Dendritic cell treated with granulocyte-macrophage colony-stimulating factor and Interleukin-4, amounts not matched to agents 40 ng/mL and 50 ng/mL, for 4 days (primary cell): ENCODE measurements around the gene COA7.
A peak's percentile ranks its signal among the peaks of the same experiment; 100 is the strongest.
"Not testable (repeated sequence)": the region's sequence is repeated elsewhere in the genome, so short reads cannot be mapped to it uniquely, and the experiment has no call there.

Source experiments
- H3K27ac Mint-ChIP-seq: one replicate; pipeline ENCODE4 v1.8.0; 2022; ENCODE audit warnings: mild to moderate bottlenecking, mixed read lengths
- H3K27me3 Mint-ChIP-seq: one replicate; pipeline ENCODE4 v1.8.0; 2022; ENCODE audit warnings: mild to moderate bottlenecking, mixed read lengths
- H3K36me3 Mint-ChIP-seq: one replicate; pipeline ENCODE4 v1.8.0; 2022; ENCODE audit warnings: low read depth, mixed read lengths
- H3K4me1 Mint-ChIP-seq: one replicate; pipeline ENCODE4 v1.8.0; 2022; ENCODE audit warnings: low read depth, mixed read lengths
- H3K4me3 Mint-ChIP-seq: one replicate; pipeline ENCODE4 v1.8.0; 2022; ENCODE audit warnings: mild to moderate bottlenecking, moderate library complexity, mixed read lengths
- H3K9me3 Mint-ChIP-seq: one replicate; pipeline ENCODE4 v1.8.0; 2022; ENCODE audit warnings: mixed read lengths
- intact Hi-C: fragments of 100-400 bp; cut with micrococcal nuclease; formaldehyde crosslinking; loops from one replicate; pipeline ENCODE4 v1.15.0; 2022

Gene COA7

DNA sequence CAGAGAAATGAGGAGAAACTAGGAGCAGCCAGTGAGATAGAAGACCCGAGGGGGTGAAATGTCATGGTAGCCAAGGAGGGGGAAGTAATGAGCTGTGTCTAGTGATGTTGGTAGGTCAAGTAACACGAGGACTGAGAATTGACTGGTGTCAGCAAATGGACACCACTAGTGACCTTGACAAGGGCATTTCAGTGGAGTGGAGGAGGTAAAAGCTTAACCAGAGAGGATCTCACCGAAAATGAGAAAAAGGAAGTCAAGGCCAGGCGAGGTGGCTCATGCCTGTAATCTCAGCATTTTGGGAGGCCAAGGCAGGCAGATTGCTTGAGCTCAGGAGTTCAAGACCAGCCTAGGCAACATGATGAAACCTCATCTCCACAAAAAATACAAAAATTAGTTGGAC lies 25.1 kb upstream of the COA7 start:
- no peak overlapping the region for H3K4me3 Mint-ChIP-seq
- H3K4me1 Mint-ChIP-seq = peaks cover 33% of the 10 kb centered on the region
- peaks cover 4% of the 10 kb centered on the region for H3K27me3 Mint-ChIP-seq
- intact Hi-C loops = no loop called here
- peaks cover 9% of the 10 kb centered on the region for H3K36me3 Mint-ChIP-seq
- no peaks in the 10 kb centered on the region for H3K9me3 Mint-ChIP-seq
- peak overlapping the region; percentile 22 for H3K27ac Mint-ChIP-seq

DNA sequence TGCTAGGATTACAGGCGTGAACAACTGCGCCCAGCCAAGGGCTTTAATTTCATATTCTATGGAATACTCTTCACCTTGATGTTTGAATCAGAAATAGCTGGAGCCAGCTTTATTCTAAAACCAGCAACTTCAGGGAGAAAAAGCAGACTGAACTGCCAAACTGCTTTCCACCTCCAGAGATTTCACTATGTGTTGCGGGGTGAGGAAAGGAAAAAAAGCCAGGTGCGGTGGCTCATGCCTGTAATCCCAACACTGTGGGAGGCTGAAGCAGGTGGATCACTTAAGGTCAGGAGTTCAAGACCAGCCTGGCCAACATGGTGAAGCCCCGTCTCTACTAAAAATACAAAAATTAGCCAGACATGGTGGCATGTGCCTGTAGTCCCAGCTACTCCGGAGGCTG lies 17.1 kb upstream of the COA7 start:
- H3K27me3 Mint-ChIP-seq, intact Hi-C loops, H3K9me3 Mint-ChIP-seq: not testable (repeated sequence)

DNA sequence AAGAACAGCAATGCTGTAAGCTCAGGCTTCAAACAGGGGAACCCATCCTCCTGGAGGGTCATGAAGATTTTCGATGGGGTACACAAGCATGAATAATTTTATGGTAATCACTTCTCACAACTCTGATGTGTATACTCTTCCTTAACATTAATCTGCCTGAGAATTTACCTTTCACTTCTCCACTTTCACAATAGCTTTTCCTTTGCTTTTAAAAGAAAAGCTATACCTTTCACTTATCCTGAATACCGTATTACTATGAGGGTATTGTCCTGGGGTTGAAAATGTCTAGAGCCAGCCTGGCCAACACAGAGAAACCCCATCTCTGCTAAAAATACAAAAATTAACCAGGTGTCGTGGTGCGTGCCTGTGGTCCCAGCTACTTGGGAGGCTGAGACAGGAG lies 15.4 kb upstream of the COA7 start:
- Mint-ChIP-seq H3K36me3 (no peaks in the 10 kb centered on the region), H3K9me3 (no peaks in the 10 kb centered on the region), H3K4me1 (peaks cover 5% of the 10 kb centered on the region), H3K27ac (no peak overlapping the region), H3K27me3 (peaks cover 1% of the 10 kb centered on the region), H3K4me3 (no peak overlapping the region)
- intact Hi-C loops = no loop called here

More for the DNA sequence above, 17.1 kb upstream of the COA7 start:
- not testable (repeated sequence) for H3K4me3 Mint-ChIP-seq, H3K27ac Mint-ChIP-seq, H3K36me3 Mint-ChIP-seq, H3K4me1 Mint-ChIP-seq

DNA sequence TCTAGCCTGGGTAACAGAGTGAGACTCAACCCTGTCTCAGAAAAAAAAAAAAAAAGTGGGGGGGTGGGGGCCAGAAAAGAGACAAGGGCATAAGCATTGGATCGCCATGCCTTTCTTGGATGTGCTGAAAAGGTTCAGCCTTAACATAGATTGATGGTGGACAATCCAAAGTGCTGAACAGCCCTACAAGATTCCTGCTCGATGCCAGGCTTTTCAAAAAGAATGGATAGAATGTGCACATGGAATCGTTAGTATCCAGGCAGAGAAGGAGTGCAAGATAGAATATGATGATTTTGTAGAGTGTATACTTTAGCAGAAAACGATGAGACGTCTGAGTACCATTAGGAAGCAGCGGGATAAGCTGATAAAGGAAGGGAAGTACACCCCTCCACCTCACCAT lies 10.9 kb upstream of the COA7 start:
- peaks cover 32% of the 10 kb centered on the region for H3K4me1 Mint-ChIP-seq
- no peaks in the 10 kb centered on the region for H3K36me3 Mint-ChIP-seq
- H3K27me3 Mint-ChIP-seq = peaks cover 1% of the 10 kb centered on the region
- H3K4me3 Mint-ChIP-seq = no peak overlapping the region
- no peak overlapping the region for H3K27ac Mint-ChIP-seq
- intact Hi-C loops = no loop called here
- H3K9me3 Mint-ChIP-seq = no peaks in the 10 kb centered on the region

DNA sequence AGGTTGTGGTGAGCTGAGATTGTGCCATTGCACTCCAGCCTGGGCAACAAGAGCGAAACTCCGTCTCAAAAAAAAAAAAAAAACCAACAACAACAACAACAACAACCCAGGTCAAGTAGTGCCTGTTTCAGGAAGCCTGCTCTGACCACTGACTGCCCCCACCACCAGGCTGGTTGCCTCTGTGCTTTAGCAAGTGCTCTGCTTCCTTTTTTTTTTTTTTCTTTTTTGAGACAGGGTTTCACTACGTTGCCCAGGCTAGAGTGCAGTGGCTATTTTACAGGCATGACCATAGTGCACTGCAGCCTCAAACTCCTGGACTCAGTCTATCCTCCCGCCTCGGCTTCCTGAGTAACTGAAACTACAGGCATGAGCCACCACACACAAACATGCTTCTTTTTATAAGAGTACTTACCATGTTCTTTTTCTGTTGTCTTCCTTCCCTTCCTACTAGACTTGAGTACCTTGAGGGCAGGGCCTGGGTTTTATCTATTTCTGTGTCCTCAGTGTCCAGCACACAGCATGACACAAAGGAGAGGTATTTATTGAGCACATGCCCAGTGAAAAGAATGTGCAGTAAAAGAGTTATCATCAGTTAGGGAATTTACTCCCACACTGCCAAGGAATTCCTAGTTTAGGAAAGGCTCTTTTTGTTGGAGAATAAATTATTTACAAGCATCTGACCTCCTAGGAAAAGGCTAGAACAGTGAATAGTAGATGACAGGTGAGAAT lies 9.9 kb upstream of the COA7 start:
- Mint-ChIP-seq H3K36me3 (peaks cover 4% of the 10 kb centered on the region), H3K4me1 (peaks cover 40% of the 10 kb centered on the region), H3K4me3 (peak overlapping the region; percentile 52), H3K27ac (peak overlapping the region; percentile 78), H3K27me3 (peaks cover 1% of the 10 kb centered on the region), H3K9me3 (no peaks in the 10 kb centered on the region)
- intact Hi-C loops = no loop called here

DNA sequence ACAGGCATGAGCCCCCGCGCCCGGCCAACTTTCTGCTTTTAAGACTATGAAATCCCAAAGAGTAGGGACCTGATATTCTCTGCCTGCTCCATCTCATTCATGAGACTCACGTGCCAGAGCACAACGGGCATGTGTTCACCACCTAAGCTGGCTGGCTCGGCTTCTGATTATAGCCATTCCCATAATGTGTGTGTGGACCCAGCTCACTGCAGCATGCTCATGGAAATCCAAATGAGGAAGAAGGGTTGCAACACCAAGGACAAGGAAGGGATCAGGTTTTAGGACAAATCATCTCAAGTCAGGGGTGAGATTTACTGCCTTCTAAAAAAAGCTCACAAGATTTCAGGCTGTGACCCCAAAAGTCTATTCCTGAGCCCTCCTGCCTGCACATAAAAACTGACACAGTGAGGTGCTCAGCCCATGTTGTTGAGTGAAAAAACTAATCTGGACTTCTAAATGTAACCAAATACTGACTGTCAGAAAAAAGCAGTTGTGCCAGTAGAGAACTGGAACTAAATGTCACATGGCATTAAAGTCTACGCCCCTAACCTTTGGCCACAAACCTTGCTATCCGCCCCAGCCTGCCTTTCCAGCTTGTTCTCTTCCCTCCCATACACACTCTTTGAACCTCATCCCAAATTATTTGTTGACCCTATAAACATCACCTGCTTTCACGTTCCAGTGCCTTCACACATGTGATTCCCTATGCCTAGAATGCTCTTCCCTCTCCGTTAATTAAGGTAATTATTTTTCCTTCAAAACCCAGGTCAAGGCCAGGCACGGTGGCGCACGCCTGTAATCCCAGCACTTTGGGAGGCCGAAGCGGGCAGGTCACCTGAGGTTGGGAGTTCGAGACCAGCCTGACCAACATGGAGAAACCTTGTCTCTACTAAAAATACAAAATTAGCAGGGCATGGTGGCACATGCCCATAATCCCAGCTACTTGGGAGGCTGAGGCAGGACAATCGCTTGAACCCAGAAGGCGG lies 9.1 kb upstream of the COA7 start:
- Mint-ChIP-seq H3K4me1 (peaks cover 45% of the 10 kb centered on the region), H3K9me3 (no peaks in the 10 kb centered on the region), H3K36me3 (peaks cover 6% of the 10 kb centered on the region), H3K27me3 (peaks cover 1% of the 10 kb centered on the region), H3K27ac (peak overlapping the region; percentile 78), H3K4me3 (peak overlapping the region; percentile 52)
- intact Hi-C loops = no loop called here

DNA sequence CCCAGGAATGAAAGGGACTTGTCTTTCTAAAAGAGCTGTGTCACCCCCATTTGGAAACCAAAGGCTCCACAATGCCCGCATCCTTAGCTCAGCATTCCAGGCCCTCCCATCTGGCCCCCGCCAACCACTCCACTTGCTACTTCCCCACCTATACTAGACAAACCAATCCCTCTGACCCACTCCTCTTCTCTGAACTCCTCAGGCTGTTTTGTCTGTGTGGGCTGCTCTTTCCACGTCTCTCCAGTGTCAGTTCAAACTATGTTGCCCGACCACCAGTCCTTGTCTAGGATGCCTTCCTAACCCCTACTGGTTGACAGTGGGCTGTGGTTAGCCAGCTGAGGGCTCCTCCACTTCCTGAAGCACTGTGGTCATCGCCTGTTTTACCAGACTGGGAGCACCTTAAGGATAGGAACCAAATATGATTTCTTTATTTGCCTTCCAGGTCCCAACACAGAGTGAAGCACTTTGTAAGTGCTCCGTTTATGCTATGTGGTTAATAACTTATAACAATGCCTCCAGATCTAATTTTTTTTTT lies 8.1 kb upstream of the COA7 start:
- H3K27me3 Mint-ChIP-seq = peaks cover 1% of the 10 kb centered on the region
- H3K9me3 Mint-ChIP-seq = no peaks in the 10 kb centered on the region
- peaks cover 6% of the 10 kb centered on the region for H3K36me3 Mint-ChIP-seq
- peak overlapping the region; percentile 78 for H3K27ac Mint-ChIP-seq
- no peak overlapping the region for H3K4me3 Mint-ChIP-seq
- intact Hi-C loops = no loop called here
- peaks cover 45% of the 10 kb centered on the region for H3K4me1 Mint-ChIP-seq

DNA sequence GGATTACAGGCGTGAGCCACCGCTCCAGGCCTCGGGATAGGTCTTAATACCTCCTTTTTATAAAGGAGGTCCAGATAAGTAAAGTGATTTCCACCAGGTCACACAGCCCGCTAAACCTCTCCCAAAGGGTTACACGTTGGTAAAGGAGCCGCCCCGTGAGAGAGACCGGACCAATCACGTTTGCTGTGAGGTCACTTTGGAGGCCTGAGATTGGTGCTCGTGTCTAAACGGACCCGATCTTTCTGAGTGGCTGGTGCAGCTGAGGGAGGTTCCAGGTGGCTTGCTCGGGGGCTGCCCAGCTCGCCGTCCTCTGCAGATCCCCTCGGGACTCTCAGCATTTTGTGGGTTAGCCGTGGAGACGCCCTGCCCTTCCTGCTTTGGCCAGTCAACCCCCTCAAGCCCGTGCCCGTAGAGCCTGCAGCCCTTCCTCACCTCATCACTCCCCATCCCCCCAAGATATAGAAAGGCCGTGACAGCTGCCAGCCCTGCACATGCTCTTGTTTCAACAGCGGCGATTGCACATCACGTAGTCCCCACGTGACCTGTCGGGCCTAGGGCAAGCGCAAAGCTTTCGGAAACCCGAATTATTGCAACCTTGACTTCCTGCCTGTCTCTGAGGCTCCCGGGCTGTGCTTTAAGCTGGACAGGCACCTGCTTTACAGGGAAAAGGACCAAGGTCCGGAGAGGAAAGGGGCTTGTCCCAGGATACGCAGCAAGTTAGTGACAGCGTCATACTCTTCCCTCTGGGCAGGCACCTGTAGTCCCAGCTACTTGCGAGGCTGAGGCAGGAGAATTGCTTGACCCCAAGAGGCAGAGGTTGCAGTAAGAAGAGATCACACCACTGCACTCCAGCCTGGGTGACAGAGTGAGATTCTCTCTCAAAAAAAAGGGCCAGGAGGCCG lies 5.0 kb upstream of the COA7 start:
- H3K36me3 Mint-ChIP-seq = peaks cover 8% of the 10 kb centered on the region
- H3K4me3 Mint-ChIP-seq = peak overlapping the region; percentile 98
- peaks cover 2% of the 10 kb centered on the region for H3K27me3 Mint-ChIP-seq
- H3K4me1 Mint-ChIP-seq = peaks cover 35% of the 10 kb centered on the region
- H3K27ac Mint-ChIP-seq = peak overlapping the region; percentile 98
- intact Hi-C loops = no loop called here
- H3K9me3 Mint-ChIP-seq = no peaks in the 10 kb centered on the region

DNA sequence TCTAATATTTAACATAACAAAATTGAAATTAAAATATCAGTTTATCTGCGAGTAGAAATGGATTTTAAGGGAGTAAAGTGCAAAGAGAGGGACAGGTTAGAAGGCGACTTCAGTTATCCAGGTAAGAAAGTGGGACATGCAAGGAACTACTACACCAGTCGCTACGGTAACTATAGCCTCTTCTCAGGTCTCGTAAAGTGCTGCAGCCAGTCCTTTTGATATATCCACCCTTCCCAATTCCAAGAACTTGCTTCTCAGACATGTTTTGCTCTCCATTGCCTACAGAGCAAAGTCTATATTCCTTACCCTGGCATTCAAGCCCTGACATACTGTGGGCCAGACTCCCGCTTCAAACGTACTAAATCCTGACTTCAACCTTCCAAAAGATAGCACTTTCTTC lies 2.5 kb downstream of the COA7 start:
- Mint-ChIP-seq H3K27me3 (peaks cover 2% of the 10 kb centered on the region), H3K4me3 (no peak overlapping the region), H3K27ac (peak overlapping the region; percentile 1), H3K36me3 (peaks cover 33% of the 10 kb centered on the region), H3K4me1 (peaks cover 39% of the 10 kb centered on the region), H3K9me3 (no peaks in the 10 kb centered on the region)
- intact Hi-C loops = no loop called here

DNA sequence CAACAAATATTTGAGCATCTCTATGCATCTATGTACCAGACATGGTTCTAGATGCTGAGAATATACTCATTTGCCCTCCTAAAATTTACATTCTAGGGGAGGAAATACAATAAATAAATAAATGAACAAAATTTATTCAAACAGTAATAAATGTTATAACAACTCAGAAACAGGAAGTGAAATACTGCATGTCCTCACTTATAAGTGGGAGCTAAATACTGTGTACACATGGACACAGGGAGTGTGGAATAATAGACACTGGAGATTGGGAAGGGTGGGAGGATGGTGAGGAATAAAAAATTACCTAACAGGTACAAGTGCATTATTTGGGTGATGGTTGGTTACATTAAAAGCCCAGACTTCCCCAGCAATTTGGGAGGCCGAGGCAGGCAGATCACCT lies 4.3 kb downstream of the COA7 start:
- Mint-ChIP-seq H3K27ac (no peak overlapping the region), H3K36me3 (peaks cover 45% of the 10 kb centered on the region), H3K4me1 (peaks cover 39% of the 10 kb centered on the region), H3K27me3 (no peaks in the 10 kb centered on the region), H3K4me3 (no peak overlapping the region), H3K9me3 (no peaks in the 10 kb centered on the region)
- intact Hi-C loops = no loop called here

DNA sequence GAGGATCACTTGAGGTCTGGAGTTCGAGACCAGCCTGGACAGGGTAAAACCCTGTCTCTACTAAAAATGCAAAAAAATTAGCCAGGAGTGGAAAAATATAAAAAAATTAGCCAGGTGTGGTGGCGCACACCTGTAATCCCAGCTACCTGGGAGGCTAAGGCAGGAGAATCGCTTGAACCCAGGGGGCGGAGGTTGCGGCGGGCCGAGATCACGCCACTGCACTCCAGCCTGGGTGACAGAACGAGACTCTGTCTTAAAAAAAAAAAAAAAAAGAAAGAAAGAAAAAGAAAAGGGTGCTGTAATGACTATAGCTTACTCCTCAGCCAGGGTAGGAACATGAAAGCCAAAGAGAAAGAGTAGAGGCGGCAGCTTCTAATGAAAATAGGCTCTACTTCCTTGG lies 4.8 kb downstream of the COA7 start:
- H3K27ac Mint-ChIP-seq, intact Hi-C loops, H3K9me3 Mint-ChIP-seq, H3K27me3 Mint-ChIP-seq, H3K4me3 Mint-ChIP-seq: not testable (repeated sequence)
- H3K4me1 Mint-ChIP-seq = peaks cover 39% of the 10 kb centered on the region
- peaks cover 49% of the 10 kb centered on the region for H3K36me3 Mint-ChIP-seq

DNA sequence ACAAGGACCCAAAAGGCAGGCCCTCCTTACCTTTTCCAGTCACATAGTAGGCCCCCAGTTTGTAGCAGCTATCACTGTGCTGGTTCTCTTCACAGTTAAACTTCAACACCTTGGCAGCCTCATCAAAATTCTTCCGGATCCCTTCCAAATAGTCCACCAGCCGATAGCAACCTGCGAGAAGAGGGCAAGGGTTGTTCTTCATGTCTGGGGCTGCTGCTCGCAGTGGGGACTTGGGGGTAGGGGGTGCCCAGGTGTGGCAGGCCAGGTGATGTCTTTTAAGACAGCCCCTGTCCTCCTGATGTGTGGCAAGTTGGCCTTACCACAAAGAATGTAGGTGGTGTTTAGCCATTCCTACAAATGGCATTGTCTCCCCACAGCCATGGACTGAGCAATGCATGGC lies 5.5 kb downstream of the COA7 start:
- H3K9me3 Mint-ChIP-seq = no peaks in the 10 kb centered on the region
- peaks cover 50% of the 10 kb centered on the region for H3K36me3 Mint-ChIP-seq
- intact Hi-C loops = no loop called here
- no peaks in the 10 kb centered on the region for H3K27me3 Mint-ChIP-seq
- H3K4me3 Mint-ChIP-seq = no peak overlapping the region
- peak overlapping the region; percentile 30 for H3K27ac Mint-ChIP-seq
- peaks cover 36% of the 10 kb centered on the region for H3K4me1 Mint-ChIP-seq

DNA sequence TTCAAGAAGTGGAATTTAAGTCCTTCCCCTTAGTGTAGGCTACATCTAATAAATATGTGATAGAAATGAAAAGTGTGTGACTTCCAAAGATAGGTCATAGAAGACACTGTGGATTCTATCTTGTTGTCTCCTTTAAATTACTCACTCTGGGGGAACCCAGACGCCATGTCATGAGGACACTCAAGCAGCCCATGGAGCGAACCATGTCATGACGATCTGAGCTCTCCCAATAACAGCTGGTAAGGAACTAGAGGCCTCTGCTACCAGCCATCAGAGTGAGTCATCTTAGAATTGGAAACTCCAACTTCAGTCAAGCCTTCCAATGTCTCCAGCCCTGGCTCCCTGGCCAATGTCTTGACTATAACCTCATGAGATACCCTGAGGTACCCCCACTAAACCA lies 6.3 kb downstream of the COA7 start:
- intact Hi-C loops = no loop called here
- H3K4me1 Mint-ChIP-seq = peaks cover 28% of the 10 kb centered on the region
- no peak overlapping the region for H3K4me3 Mint-ChIP-seq
- no peaks in the 10 kb centered on the region for H3K27me3 Mint-ChIP-seq
- H3K27ac Mint-ChIP-seq = peak overlapping the region; percentile 30
- H3K9me3 Mint-ChIP-seq = no peaks in the 10 kb centered on the region
- H3K36me3 Mint-ChIP-seq = peaks cover 57% of the 10 kb centered on the region
